ENCODE results near the gene ADIG. TPM values are rescaled to one million over a fixed set of nuclear protein-coding genes. Genes with fewer than 3 reads are reported as not detected.

The ADIG gene
- total and polyA plus RNA-seq, 2 of the 13 experiments (the other 11 are each of a cell fraction or from before 2014, with no cell fraction given) = 0.15 TPM; not detected in 1

DNA sequence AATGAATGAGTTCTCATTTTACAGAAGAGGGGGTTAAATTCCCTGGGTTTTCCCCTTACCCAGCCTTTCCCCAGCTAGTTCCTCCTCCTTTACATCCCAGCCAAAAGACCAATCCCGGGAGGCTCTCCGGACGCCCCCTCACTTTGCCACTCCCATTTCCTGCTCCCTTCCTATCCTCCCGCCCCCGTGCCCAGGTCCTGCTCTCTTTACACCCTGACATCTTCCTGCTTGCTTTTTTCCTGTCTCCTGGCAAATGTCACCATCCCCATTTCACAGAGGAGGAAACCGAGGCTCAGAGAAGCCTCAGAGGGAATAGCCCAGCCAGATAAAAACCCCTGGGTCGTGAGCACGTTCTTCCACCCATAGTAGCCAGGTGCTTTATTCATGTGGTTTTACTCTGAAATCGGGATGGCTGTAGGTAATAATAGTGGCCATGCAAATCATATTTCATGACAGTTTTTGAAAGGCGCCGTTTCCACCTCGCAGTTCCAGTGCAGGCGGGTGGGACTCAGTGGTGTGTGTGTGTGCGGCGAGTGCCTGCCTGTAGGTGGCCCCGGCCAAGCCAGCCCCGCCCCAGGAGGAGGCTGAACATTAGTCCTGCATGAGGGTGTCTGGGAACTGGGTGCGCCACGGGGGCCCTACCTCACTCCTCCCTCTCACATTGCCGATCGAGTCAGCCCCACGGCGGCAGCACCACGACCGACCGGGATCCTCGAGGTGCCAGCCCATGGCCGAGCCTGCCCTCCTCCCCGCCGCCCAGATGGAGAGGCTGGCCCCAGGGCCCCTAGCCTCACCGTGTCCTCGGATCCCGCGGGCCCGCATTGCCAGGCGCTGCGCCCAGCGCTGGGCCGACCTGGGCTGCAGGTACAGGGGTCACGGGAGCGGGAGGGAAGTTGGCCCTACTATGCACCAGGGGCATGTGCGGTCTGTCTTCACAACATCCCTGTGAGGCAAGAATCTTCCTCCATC is 20.5 kb downstream of the ADIG start, which contains the start of gene ARHGAP40 (continued):
- TF ChIP-seq MAF1 (CRISPR knock-in tag; IDR thresholded peaks at IDR 0.05; ENCODE audit: borderline replicate concordance) = no peak
- no peak for TF ChIP-seq SCMH1 (CRISPR knock-in tag; IDR thresholded peaks at IDR 0.05; ENCODE audit: borderline replicate concordance)
- peak; percentile 62 for TF ChIP-seq ZFX (CRISPR knock-in tag; IDR thresholded peaks at IDR 0.05; ENCODE audit: low read depth)
- 0 out of 2 replicates have a peak, but pooled peaks have one; percentile 22 for TF ChIP-seq GATAD2A (CRISPR knock-in tag; IDR thresholded peaks at IDR 0.05)
- no peak for TF ChIP-seq AKAP8 (CRISPR knock-in tag; IDR thresholded peaks at IDR 0.05)
- no peak for TF ChIP-seq MAFF (IDR thresholded peaks at IDR 0.05; ENCODE audit: low read depth, low read length)
- TF ChIP-seq, protein P1, sequence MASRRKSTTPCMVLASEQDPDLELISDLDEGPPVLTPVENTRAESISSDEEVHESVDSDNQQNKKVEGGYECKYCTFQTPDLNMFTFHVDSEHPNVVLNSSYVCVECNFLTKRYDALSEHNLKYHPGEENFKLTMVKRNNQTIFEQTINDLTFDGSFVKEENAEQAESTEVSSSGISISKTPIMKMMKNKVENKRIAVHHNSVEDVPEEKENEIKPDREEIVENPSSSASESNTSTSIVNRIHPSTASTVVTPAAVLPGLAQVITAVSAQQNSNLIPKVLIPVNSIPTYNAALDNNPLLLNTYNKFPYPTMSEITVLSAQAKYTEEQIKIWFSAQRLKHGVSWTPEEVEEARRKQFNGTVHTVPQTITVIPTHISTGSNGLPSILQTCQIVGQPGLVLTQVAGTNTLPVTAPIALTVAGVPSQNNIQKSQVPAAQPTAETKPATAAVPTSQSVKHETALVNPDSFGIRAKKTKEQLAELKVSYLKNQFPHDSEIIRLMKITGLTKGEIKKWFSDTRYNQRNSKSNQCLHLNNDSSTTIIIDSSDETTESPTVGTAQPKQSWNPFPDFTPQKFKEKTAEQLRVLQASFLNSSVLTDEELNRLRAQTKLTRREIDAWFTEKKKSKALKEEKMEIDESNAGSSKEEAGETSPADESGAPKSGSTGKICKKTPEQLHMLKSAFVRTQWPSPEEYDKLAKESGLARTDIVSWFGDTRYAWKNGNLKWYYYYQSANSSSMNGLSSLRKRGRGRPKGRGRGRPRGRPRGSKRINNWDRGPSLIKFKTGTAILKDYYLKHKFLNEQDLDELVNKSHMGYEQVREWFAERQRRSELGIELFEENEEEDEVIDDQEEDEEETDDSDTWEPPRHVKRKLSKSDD (CRISPR knock-in tag; IDR thresholded peaks at IDR 0.05; ENCODE audit: low read depth) = no peak
- TF ChIP-seq ATF7 (IDR thresholded peaks at IDR 0.05) = no peak
- no peak for TF ChIP-seq ATF7 (CRISPR knock-in tag; IDR thresholded peaks at IDR 0.05)
- TF ChIP-seq RAD51 (IDR thresholded peaks at IDR 0.05; ENCODE audit: borderline replicate concordance) = no peak
- peak; percentile 53; the same call in 1 of the 2 replicates for TF ChIP-seq TBX2 (CRISPR knock-in tag; IDR thresholded peaks at IDR 0.05; ENCODE audit: borderline replicate concordance)
- no peak for TF ChIP-seq ZNF180 (CRISPR knock-in tag; IDR thresholded peaks at IDR 0.05; ENCODE audit: borderline replicate concordance, low read depth)
- TF ChIP-seq, protein P2, sequence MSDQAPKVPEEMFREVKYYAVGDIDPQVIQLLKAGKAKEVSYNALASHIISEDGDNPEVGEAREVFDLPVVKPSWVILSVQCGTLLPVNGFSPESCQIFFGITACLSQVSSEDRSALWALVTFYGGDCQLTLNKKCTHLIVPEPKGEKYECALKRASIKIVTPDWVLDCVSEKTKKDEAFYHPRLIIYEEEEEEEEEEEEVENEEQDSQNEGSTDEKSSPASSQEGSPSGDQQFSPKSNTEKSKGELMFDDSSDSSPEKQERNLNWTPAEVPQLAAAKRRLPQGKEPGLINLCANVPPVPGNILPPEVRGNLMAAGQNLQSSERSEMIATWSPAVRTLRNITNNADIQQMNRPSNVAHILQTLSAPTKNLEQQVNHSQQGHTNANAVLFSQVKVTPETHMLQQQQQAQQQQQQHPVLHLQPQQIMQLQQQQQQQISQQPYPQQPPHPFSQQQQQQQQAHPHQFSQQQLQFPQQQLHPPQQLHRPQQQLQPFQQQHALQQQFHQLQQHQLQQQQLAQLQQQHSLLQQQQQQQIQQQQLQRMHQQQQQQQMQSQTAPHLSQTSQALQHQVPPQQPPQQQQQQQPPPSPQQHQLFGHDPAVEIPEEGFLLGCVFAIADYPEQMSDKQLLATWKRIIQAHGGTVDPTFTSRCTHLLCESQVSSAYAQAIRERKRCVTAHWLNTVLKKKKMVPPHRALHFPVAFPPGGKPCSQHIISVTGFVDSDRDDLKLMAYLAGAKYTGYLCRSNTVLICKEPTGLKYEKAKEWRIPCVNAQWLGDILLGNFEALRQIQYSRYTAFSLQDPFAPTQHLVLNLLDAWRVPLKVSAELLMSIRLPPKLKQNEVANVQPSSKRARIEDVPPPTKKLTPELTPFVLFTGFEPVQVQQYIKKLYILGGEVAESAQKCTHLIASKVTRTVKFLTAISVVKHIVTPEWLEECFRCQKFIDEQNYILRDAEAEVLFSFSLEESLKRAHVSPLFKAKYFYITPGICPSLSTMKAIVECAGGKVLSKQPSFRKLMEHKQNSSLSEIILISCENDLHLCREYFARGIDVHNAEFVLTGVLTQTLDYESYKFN (CRISPR knock-in tag; conservative IDR thresholded peaks at IDR 0.05) = 0 out of 2 replicates have a peak, but pooled peaks have one; percentile 12
- TF ChIP-seq ZSCAN21 (CRISPR knock-in tag; IDR thresholded peaks at IDR 0.05; ENCODE audit: borderline replicate concordance) = peak; percentile 26; the same call in 1 of the 2 replicates
- TF ChIP-seq, protein P3, sequence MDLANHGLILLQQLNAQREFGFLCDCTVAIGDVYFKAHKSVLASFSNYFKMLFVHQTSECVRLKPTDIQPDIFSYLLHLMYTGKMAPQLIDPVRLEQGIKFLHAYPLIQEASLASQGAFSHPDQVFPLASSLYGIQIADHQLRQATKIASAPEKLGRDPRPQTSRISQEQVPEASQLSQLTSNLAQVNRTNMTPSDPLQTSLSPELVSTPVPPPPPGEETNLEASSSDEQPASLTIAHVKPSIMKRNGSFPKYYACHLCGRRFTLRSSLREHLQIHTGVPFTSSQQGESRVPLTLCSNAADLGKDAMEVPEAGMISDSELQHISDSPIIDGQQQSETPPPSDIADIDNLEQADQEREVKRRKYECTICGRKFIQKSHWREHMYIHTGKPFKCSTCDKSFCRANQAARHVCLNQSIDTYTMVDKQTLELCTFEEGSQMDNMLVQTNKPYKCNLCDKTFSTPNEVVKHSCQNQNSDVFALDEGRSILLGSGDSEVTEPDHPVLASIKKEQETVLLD (CRISPR knock-in tag; IDR thresholded peaks at IDR 0.05; ENCODE audit: low read depth) = no peak
- no peak for TF ChIP-seq ZNF530 (CRISPR knock-in tag; IDR thresholded peaks at IDR 0.05; ENCODE audit: low read depth)
- peak; percentile 61 for TF ChIP-seq MAX (IDR thresholded peaks at IDR 0.05)
- no peak for TF ChIP-seq RNF2 (conservative IDR thresholded peaks at IDR 0.05; ENCODE audit: low read depth)
- peak; percentile 64 for TF ChIP-seq HOXA9 (CRISPR knock-in tag; IDR thresholded peaks at IDR 0.05; ENCODE audit: borderline replicate concordance)
- TF ChIP-seq RXRA (CRISPR knock-in tag; IDR thresholded peaks at IDR 0.05) = peak; percentile 46; the same call in 1 of the 2 replicates
- no peak for TF ChIP-seq GATA4 (IDR thresholded peaks at IDR 0.05; ENCODE audit: borderline replicate concordance, low read depth)
- no peak for TF ChIP-seq MTA3 (CRISPR knock-in tag; IDR thresholded peaks at IDR 0.05)

Data from HepG2 (cell line).